Cerebellar cortex (tissue), 1 donor: ENCODE results near the gene WT1.

Source experiments
- DNase-seq: peaks from one replicate; pipeline ENCODE4 v3.0.0-alpha.2; 2015; ENCODE audit warnings: low spot score

WT1 gene

GRCh38 chr11:32438346-32438865 is 3.1 kb upstream of the WT1 start:
- no peak for DNase-seq

GRCh38 chr11:32437495-32438345 is 2.4 kb upstream of the WT1 start:
- DNase-seq: no peak

- DNase-seq: no peak
Observed at GRCh38 chr11:32436751-32437494, 1.6 kb upstream of the WT1 start.

GRCh38 chr11:32435942-32436750 is 807 bp upstream of the WT1 start:
- no peak for DNase-seq

- DNase-seq: no peak
Observed at GRCh38 chr11:32435152-32435480, 223 bp downstream of the WT1 start.

GRCh38 chr11:32434356-32435151 is 785 bp downstream of the WT1 start:
- DNase-seq: no peak

GRCh38 chr11:32433914-32434355 is 1.4 kb downstream of the WT1 start:
- no peak for DNase-seq

- DNase-seq: no peak
Observed at GRCh38 chr11:32433101-32433913, 2.0 kb downstream of the WT1 start.

- DNase-seq: no peak
Observed at GRCh38 chr11:32432565-32432964, 2.8 kb downstream of the WT1 start.

- no peak for DNase-seq
Observed at GRCh38 chr11:32430568-32431381, 4.6 kb downstream of the WT1 start.

GRCh38 chr11:32429477-32429876 is 5.9 kb downstream of the WT1 start:
- DNase-seq: no peak

- no peak for DNase-seq
Observed at GRCh38 chr11:32428665-32429303, 6.6 kb downstream of the WT1 start.

GRCh38 chr11:32427935-32428664 is 7.2 kb downstream of the WT1 start:
- no peak for DNase-seq

- no peak for DNase-seq
Observed at GRCh38 chr11:32427616-32427934, 7.8 kb downstream of the WT1 start.

GRCh38 chr11:32426819-32427615 is 8.3 kb downstream of the WT1 start:
- DNase-seq: no peak

- no peak for DNase-seq
Observed at GRCh38 chr11:32426192-32426591, 9.1 kb downstream of the WT1 start.

- no peak for DNase-seq
Observed at GRCh38 chr11:32425761-32426160, 9.6 kb downstream of the WT1 start.

GRCh38 chr11:32422545-32422944 is 12.8 kb downstream of the WT1 start:
- no peak for DNase-seq
